ENCODE results near the gene ANGPT4.

Gene ANGPT4, protein sequence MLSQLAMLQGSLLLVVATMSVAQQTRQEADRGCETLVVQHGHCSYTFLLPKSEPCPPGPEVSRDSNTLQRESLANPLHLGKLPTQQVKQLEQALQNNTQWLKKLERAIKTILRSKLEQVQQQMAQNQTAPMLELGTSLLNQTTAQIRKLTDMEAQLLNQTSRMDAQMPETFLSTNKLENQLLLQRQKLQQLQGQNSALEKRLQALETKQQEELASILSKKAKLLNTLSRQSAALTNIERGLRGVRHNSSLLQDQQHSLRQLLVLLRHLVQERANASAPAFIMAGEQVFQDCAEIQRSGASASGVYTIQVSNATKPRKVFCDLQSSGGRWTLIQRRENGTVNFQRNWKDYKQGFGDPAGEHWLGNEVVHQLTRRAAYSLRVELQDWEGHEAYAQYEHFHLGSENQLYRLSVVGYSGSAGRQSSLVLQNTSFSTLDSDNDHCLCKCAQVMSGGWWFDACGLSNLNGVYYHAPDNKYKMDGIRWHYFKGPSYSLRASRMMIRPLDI

DNA sequence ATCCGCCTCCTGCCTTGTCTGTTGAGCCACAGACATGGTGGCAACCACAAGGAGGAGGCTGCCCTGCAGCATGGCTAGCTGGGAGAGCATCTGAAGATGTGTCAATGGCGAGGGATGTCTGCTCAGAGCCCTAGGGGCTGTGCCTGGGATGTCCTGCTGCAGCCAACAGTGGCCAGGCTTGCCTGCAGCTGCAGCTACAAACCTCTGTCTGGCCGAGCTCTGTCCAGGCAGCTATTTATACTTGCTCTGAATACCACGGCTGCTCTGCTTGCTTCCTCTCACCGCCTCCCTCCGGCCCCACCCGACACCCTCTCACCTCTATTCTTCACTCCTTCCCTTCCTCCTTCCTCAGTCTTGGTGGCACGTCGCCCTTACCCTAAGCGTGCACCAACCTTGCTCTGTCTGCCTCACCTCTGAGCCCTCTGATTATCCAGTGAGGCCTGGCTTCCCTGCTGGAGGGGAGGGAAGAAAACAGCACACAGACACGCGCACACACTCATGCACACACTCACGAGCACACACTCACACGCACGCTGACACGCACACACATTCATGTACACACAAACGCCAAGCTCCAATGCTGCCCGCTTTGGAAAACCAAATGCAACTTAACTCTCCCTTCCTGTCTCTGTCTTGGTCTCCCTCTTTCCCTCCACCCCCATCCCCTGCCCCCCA is at the start of gene ANGPT4:
Gene ANGPT4 (minus strand): TSS at position 210 of the 675 bp plus-strand sequence. CDS start 120 bp downstream, at position 90.
- no peak for DNase-seq

DNA sequence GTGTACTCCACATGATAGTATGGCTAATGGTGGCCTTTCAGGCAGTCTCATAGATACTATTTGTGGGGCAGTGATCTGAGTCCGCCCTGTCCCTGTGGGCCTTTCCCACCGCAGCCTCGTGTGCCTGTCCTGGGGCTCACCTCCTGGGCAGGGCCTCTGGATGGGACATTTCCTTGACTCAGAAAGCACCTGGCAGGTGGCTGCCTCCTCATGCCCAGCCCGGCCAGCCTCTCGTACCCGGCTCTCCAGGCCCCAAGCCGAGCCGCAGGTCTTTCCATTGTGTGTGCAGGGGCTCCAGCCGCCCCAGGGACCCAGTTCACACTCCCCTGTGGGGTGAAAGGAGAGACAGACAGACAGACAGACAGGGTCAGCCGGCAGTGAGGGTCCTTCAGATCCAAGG is 47.7 kb upstream of the ANGPT4 start:
- DNase-seq = no peak

DNA sequence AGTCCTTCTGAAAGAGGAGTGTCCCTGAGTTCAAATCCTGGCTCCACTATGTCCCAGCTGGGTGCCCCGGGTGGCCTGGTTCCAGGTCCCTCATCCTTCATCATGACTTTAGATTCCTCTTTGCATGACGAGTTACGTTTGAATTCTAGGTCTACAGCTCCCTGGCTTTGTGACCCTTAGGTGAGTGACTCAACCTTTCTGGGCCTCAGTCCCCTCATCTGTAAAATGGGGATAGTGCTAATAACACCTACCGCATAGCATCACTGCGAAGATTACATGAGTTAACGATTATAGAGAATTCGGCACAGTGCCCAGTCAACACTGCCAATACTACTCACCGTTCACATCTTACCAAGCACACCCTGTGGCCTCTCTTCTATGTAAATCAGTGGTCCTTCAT is 46.5 kb upstream of the ANGPT4 start:
- no peak for DNase-seq

DNA sequence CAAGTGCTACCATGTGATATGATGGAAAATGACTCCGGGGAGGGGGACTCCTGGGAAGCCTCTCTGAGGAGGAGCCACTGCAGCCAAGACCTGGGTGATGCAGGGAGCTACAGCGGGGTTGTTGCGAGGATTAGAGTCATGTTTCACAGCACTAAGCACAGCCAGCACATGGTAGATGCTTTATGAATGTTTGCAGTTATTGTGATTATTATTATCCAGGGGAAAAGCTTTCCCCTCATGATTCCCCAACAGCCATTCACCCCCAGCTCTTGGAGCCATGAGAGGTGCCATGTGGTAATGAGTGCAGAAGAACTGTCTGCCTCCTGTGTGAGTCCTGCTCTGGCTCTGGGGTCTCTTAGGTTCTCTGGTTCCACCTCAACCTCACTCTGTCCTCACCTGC is 46.1 kb upstream of the ANGPT4 start:
- no peak for DNase-seq

DNA sequence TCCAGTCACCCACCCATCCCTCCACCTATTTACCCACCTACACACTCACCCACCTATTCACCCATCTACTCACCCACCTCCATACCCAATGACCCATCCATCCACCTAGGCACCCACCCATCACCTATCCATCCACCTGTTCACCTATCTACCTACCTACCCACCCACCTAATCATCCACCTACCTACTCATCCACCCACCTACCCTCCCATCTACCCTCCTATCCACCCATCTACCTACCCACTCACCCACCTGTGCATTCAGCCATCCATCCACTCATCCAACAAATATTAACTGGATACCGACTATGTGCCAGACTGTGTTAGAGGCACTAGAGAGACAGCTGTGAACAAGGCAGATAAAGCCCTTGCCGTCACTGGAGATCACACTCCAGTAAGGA is 45.6 kb upstream of the ANGPT4 start:
- no peak for DNase-seq

DNA sequence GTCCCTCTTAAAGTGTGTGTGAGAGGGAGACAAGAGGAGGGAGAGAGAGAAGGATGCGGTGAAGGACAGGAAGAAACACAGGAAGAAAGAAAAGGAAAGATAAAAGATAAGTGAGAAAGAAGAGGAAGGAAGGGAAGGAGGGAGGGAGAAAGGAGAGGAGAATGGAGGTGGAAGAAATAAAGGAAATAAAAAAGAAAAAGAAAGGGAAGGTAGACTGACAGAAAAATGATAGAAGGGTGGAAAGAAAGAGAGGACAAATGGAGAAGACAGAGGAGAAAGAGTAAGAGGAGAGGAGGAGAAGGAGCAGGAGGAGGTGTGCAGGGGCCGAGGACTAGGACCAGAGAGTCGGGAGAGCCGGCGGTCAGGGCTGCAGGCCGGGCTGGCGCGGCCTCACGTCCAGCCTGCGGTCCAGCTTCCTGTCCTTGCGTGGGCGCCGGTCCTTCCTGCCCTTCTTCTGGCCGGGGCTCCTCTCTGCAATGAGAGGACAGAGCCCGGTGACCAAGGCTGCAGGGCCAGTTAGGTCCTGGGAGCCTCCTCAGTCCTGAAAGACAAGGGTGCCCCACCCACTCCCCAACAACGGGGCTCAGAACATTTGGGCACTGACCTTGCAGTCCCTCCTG is 44.0 kb upstream of the ANGPT4 start:
- DNase-seq = no peak

DNA sequence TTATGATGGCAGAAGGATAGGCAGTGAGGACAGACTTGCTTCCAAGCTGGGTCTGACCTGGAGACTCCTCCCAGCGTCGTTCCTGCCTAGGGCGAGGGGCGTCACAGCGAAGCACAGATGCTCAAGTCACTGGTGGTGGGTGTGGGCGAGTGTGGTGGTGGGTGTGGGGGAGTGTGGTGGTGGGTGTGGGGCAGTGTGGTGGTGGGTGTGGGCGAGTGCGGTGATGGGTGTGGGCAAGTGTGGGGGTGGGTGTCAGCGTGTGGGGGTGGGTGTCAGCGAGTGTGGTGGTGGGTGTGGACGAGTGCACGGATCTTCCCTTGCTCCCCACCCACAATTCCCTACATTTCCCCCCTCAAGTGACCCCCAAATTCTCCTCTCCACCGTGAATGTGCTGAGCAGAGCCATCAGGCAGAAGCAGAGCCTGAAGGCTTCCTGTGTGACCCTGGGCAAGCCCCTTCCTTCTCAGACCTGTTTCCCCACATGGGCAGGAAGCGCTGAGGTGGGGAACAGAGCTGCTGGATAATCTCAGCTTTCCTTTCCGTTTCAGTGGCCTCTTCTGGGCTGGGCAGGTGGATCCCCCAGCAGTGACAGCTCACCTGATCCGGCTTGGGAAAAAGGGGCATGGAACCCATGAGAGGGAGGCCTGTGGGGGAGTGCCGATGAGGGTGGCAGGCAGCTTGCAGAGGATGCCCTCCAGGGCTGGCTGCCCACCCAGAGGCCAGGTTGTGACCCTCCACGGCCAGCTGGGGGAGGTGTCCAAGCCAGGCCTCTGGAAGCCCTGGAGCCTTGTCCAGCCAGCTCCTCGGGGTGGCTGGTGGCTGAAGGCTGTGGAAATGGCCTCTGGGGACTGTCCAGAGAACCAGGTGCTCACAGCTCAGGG is 43.0 kb upstream of the ANGPT4 start:
- no peak for DNase-seq

DNA sequence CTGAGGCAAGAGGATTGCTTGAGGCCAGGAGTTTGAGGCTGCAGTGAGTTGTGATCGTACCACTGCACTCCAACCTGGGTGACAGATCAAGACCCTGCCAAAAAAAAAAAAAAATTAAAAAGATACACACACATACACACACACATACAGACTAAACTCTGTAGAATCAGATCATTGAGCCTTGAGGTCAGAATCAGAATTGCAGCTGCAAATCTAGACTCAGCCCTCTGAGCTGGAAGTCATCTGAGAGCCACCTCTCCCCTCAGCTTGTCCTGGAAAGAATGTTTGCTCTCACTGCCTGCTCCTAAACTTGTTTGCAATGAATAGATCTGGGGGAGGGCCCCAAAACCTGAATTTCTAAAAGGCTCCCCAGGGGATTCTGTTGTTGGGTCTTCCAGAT is 41.4 kb upstream of the ANGPT4 start:
- no peak for DNase-seq

DNA sequence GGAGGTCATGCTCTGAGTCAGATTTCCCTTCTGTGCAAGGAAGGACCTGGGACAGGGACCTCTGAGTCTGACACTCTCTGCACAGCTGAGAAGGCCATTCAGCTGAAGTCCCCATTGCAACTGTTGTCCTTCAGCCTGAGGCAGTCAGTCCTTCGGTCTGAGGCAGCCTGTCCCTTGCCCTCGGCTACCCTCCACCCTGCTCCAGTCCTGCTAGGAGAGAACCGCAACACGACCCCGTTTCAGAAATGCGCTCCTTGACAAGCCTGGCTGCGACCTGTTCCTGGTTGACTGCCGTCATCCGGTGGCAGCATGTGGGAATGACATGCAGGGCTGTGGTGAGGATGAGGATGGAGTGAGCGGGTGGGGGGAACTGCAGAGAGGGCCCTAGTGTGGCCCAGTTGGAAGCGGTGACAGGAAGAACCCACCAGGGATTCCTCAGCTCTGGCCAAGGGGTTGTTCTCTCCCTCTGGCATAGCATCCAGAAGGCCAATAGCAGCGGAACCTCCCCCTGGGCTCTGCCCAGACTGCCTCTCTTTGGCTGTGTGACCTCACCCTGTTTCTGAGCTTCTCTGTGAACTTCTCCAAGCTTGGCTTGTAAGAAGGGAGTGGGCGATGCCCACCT is 40.3 kb upstream of the ANGPT4 start:
- DNase-seq = peak; percentile 78

DNA sequence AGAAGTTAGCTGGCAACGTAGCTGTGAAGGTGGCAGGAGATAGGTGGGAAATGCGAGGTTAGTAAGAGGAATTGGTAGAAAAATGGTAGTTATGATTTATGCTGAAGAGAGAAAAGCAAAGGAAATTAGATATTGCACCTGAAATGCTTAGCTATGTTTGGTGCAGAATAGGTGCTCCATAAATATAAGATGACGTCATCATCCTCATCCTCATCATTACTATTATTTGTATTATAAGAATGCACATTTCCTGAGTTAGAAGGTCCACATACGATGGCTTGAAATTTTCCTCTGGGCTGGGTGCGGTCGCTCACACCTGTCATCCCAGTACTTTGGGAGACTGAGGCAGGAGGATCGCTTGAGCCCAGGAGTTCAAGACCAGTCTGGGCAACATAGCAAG is 39.5 kb upstream of the ANGPT4 start:
- DNase-seq = no peak

DNA sequence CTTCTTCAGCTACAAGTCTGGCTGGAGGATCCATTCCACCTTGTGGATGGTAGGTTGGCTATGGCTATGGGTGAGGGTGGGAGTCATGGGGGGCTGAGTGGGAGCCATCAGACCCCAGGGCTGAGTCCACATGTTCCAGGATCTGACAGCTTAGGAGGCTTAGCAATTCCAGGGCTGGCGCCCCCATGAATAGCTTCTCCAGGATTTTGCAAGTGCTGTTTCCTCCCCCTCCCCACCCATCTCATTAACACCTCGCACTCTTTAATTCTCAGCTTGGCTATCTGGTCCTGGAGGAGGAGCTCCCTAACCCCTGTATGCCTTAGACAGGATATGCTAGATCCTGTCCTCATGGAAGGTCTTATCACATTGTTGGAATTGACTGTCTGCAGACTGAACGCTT is 39.0 kb upstream of the ANGPT4 start:
- DNase-seq = no peak

DNA sequence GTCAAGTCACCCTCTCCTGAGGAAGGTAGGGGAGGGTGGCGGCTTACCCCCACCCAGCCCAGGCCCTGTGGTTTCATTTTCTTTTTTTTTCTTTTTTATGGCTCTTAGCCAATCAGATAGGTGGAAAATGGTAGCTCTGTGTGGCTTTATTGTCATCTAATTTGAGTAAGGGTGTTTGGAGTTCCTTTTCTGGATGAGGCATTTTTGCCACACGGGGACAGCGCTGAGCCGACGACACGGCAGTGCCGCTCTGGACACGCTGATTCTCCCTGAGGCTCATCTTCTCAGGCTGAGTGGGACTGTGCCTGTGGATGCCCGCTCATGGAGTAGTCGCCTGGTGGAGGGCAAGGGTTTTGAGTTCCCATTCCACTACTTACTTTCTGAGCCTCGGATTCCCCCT is 37.6 kb upstream of the ANGPT4 start:
- no peak for DNase-seq

DNA sequence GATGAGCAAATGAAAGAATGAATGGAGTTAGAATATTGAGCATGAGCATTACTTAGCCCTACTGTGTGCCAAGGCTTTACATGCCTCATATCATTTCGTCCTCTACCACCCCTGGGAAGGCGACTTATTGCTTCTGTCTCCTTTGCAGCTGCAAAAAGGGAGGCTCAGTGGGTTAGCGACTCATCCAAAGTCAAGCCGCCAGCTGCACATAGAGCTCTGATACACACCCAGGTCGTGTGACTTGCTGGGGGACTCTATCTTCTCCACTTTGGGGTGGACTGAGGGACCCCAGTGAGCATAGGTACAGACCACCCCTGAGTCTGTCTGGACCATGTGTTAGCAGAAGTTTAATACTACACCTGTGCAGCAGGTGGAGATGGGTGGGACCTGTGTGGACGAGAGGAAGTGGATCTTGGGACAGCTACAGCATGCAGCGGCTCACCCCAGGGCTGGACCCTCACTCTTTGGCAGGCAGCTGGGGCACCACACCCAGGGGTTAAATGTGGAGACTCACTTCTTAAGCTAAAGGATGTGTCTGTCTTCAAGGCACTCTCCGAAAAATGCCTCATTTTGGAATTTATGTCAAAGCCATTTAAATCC is 36.2 kb upstream of the ANGPT4 start:
- no peak for DNase-seq

DNA sequence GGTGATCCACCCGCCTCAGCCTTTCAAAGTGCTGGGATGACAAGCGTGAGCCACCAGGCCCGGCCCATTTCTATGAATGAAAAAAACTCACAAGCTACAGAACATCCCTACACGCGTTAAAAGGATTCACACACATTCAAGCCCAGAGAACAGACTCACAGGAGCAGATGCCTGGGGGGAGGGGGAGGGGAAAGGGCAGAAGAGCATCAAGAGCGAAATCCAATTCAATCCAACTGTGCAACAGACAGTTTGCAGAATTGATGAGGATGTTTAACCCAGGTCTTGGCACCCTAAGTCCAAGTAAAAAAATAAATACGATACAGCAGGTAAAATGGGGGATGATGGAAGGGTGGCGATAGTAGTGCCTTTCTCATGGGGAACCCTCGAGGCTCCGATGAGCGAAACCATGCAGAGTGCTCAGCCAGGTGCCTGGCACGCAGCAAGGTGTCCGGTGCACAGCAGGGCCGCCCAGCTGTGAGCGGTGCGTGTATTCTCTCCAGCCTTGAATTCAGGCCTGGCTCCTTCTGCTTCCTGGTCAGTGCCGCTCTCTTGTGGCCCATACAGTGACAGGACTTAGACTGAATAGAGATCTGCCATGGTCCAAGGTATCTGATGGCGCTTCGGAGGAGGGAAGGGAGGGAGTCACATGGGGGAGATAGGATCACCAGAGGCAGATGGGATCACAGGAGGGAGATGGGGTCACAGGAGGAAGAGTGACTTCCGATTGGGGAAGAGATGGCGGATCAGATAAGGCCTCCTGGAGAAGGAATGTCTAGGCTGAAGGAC is 35.4 kb upstream of the ANGPT4 start:
- DNase-seq = no peak

DNA sequence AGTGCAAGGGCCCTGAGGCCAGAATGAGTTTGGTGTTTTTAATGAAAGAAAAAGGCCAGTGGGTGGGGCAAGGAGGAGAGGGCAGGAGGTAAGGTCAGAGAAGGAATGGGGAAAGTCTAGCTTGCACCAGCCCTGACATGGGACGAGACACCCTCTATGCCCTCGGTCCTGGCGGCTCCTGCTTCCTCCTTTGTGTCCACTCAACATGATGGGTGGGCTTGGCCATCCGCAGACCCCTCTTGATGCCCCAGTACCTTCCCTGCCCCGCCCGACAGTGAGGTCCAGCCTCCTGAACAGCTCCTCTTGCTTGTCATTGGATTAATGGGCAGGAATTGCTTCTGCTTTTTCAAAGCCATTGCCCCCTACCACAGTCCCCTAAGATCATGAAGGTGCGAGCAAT is 33.6 kb upstream of the ANGPT4 start:
- DNase-seq = no peak

DNA sequence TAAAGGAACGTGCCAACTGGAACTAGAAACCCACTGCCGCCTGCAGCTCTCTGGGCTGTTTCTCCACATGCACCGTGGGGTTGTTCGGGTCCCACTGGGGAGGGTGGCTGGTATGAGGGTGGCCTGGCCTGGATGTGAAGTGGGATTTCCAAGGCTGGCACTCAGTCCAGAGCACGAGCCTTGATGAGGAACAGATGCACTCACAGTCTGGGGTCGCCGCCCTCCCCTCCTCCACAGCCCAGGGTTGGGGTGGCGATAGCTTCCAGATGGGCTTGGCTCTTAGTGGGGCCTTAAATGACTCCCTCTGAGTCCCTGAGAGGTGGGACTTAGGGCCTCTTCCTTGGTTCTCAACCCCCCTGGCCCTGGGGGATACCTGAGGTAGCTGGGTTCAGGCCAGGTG is 30.7 kb upstream of the ANGPT4 start:
- DNase-seq = no peak

DNA sequence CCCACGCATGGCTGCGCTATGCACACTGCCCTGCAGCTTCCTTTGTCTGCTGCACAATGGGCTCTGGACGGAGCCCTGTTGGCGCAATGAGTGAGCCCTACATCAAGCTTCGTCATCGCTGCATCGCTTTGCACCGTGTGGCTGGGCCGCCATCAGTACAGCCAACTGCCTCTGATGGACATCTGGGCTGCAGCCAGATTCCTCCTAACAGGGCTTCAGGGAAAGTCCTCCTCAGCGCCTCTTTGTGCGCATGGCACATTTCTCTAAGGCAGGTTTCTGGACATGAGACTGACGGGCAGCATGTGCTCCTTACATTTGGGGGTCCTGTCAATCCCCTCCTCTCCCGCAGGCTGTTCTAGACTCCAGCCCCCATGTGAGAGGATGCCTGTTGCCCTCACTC is 29.7 kb upstream of the ANGPT4 start:
- DNase-seq = no peak

DNA sequence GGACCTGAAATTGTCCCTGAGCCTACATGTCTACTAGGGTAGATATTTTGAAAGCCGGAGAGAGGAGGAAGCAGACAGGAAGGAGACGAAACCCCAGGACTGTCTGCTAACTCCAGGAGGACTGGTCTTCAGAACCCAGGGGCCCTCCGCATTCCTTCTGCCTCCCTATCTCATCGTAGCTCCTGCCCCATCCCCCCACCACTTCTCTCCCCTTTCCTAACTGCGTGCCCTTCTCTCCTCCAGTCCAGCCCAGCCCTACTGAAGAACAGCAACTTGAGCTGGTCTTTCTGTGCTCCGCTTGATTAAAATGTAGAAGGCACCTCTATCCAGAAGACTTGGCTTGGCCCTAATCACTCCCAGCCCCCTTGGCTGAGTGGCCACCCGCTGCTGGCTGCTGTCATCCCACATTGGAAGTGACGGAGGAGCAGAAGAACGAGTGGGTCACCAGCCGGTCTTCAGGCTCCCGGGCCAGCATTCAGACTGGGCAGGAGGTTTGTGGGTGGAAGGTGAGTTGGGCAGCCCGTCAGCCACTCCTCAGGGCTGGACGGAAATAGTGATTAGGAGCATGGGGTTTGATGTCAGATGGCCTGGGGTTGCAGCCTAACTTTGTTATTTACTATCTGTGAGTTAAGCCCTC is 28.8 kb upstream of the ANGPT4 start:
- no peak for DNase-seq

DNA sequence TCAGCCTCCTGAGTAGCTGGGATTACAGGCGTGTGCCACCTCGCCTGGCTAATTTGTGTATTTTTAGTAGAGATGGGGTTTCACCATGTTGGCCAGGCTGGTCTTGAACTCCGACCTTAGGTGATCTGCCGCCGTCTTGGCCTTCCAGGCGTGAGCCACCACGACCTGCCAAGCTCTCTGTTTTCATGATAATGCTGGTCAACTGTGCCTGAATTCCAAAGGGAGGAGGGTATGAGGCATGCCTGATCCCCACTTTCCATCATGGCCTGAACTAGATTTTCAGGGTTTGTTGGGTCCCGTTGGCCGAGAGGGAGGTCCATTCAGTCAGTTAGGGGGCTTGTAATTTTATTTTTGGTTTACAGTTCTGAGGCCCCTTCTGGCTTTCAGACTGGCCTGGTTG is 28.0 kb upstream of the ANGPT4 start:
- no peak for DNase-seq

DNA sequence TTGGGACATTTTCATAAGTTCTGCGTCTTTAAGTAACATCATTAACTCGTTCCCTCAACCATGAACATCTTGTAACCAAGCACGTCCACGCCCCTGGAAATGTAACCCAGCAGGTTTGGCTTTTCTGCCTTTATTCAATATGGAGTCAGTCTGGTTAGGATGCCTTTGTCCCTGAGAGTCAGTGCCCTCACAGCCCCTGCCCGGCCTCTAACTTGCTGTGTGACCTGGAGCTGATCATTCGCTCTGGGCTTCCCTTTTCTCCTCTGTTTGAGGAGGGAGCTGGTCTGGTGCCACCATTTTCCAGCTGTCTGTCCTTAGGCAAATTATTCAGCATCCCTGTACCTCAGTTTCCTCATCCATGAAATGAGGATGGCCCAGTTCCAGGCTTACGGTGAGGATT is 26.5 kb upstream of the ANGPT4 start:
- no peak for DNase-seq

DNA sequence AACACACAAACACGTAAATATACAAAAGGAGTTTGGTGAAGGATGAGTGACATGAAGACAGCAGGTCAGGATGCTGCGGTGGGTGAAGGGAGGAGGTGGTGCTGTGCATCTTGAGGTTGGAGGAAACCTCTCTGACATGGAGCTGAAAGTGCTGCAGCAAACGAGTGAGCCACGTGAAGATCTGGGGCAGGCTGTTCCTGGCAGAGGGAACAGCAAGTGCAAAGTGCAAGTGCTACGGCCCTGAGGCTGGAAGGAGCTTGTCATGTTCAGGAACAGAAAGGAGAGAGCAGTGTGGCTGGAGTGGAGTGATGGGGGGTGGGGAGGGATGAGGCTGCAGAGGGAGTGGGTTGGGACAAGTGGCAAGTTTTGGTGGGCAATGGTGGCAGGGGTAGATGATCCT is 24.8 kb upstream of the ANGPT4 start:
- DNase-seq = no peak

Measured in activated CD8-positive, alpha-beta memory T cell treated with anti-CD3 and anti-CD28 coated beads, Interleukin-2, amount 50 U/mL, for 4 hours (primary cell).